Hematopoietic multipotent progenitor cell treated with erythropoietin and hydrocortisone succinate and interleukin-3 and kit ligand, for 8 days (in vitro differentiated cells): Measurements from ENCODE around the gene CDR2.
"Not testable (repeated sequence)": the region's sequence is repeated elsewhere in the genome, so short reads cannot be mapped to it uniquely, and the experiment has no call there.

Experiments used
- DNase-seq: peaks from one replicate; pipeline ENCODE4 v3.0.0-alpha.2; 2015

CDR2 gene

DNA sequence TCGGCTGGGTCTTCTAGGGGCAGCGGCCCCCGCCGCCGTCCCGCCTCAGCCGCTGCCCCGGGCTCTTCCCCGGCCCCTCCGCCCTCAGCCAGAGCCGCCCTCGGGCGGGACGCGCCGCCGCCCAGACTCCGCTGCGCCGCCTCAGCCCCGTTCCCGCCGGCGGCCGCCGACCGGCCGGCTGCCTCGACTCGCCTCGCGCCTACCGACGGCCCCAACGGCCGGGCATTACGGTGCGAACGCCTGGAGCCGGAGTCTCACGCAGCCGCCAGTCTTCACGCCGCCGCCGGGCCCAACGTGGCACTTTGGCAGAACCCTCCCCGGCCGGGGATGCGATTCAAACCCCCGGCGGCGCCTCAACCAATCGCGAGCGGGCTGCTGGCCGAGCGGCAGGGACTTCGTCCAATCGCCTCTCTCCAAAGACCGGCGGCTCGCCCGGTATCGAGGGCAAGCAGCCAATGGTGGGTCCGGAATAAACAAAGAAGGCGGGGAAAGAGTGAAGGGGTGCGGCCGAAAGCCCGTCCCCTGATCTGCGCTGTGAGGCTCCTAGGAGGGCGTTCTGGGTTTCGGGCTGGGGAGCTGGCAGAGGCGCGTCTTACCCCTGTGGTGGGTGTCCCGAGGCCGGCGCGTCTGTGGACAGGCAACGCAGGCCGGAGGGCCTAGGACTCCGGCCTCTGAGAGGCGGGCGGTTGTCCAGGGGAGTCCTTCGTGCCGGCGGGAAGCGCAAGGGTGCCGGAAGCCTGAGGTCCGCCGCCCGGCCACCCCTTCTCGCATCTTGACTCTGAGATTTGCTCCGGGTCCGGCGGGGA is at the start of gene CDR2:
Gene CDR2 (minus strand): TSS at position 309 of the 806 bp plus-strand sequence. CDS start 310 bp downstream, outside the sequence.
- DNase-seq: peak; percentile 97

DNA sequence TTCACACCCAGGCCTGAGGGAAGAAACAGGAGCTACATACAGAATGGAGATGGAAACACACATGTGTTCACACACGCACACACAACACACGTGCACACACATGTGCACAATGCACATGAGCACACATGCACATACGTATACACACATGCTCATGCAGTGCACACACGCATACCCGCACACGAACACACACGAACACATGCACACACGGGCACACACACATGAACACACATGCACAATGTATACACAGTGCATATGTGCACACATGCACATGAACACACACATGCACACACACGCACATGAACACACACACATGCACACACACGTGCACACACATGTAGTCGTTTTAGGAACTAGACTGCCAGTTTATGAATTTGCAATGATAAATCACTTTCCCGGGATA is 49.3 kb upstream of the CDR2 start:
- DNase-seq: no peak

DNA sequence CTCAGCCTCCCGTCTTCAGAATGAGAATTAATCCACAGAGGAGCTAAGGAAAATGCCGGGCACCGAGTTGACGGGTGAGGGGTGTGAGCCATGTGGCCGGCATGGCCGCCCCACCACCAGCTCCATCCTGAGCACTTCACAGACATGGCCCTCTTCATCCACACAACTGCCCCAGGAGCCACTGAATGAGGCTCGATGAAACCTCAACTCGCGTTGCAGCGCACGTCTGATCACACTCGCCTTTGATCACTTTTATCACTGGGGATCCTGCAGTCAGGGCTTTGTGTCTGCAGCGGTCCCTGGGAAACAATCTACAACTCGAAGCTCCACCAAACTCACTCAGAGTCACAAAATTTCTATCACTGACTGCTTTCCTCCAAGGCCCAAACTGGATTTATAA is 46.7 kb upstream of the CDR2 start:
- no peak for DNase-seq

DNA sequence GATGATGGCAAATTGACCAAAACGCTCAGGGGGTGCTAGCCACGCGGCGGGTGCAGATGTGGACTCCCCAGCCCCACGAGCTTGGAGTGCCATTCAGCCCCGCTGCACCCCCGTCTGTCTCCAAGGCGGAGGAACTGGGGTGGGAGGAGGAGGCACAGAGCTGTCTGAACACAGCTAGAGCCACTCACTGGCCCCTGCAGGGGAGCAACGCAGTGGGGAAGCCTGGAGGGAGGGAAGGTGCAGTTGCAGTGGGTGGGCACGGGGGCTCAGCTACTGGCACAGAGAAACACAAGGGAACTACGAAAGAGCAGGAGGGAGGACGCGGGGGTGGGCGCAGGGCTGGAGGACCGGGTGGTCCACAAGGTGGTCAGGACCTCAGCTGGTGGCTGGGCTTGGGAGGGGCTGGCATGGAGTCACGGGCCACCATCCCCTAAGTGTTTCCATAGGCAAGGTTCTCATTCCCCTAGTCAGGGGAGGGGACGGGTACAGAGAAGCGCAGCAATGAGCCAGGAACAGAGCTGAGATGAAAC is 46.3 kb upstream of the CDR2 start:
- no peak for DNase-seq

DNA sequence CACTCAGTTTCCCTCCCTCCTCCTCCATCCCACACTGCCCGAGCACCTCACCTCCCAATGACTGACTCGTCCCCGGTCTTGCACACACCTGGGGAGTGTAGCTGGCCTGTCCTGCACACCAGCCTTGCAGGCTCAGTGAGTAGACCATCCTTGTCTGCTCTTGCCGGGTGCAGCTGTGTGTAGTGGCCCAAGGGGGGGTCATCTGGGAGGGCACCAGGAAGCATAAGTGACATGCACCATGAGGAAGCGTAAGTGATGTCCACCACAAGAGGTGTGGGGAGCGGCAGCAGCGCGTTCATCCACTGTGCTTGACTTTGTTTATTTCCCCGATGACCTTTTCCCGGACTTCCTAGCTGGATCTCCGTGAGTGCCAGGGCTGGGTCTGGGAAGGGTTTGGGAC is 45.5 kb upstream of the CDR2 start:
- DNase-seq: no peak

DNA sequence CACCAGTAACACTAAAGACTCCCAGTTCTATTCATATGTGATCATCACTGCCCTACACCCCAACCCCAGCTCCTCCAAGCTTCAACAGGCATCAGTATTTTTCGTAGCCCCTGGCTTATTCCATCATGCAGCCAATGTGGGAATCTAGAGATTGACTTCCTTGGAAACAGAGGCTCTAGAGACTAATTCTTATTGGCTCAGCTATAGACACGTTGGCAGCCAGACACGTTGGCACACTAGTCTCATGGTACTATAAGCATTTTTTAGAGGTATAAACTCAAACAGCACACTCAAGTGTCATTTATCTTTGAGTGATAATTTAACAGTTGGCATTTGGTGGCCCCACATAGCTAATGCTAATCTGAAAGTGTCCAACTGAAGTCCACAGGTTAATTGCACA is 44.4 kb upstream of the CDR2 start:
- DNase-seq: no peak

DNA sequence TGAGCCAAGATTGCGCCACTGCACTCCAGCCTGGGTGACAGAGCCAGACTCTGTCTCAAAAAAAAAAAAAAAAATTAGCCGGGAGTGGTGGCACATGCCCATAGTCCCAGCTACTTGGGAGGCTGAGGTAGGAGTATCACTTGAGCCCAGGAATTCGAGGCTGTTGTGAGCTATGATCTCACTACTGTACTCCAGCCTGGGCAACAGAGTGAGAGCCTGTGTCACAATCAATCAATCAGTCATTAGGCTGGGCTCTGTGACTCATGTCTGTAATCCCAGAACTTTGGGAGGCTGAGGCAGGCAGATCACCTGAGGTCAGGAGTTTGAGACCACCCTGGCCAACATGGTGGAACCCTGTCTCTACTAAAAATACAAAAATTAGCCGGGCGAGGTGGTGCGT is 43.4 kb upstream of the CDR2 start:
- not testable (repeated sequence) for DNase-seq

DNA sequence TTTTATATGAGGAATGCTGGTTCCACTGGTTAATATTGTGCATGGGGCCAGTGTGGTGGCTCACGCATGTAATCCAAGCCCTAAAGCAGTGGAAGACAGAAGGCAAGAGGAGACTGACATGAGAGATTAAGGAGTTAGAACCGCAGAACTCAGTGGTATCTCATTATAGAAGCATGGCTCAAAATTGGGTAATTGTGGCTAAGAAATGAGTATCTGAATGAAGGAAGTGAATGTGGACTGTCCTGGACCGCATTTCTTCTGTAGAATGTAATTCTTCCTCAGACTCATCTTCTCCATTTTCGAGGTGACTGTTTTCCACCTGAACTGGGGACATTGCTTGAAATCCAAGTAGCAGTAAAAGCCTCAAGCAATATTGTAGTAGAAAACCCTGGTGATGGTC is 42.6 kb upstream of the CDR2 start:
- no peak for DNase-seq

DNA sequence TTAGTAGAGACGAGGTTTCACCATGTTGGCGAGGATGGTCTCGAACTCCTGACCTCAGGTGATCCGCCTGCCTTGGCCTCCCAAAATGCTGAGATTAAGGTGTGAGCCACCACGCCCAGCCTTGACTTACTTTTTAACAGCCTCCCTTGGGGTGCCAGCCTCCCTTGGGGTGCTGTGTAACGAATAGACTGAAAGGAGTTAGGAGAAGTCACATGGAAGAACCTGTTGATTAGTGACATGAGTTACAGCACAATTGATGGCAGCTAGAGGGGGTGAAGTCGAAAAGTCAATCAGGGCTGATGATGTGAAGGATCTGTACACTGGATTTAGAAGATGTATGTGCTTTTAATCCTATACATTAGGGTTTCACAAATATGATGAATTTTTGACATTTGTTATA is 39.4 kb upstream of the CDR2 start:
- no peak for DNase-seq

DNA sequence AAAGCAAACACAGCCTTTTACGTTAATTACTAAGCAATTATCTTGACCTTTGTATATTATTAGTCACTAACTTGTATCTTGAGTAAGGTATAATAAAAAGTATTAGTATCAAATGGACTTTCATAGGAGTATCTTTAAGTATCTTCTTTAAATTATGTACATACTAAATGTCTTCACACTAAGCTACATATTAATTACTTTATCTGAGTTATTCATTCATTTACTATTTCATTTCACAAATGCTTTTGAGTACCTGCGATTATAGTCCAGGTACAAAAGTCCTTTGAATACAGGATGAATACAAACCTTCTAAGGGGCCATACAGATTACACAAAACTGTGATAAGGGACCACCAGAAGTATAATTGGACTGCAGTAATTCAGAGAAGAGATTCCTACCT is 33.1 kb upstream of the CDR2 start:
- DNase-seq: no peak

DNA sequence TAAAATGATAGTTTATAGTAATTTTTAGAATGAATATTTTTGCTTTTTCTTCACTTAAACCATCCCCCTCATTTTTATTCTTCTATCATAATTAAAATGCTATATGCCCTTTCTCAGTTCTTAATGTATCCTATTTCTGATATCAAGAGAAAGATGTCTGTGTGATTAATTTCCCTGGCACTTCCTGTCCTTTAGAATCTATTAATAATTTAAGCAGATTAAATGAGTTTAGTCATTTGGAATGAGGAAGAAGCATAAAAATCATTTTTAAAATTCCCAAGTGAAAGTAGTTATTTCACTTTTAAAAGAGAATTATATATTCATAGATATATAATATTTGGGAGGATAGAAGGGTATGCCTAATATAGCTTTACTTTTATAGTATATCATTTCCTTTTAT is 27.8 kb upstream of the CDR2 start:
- DNase-seq: no peak

DNA sequence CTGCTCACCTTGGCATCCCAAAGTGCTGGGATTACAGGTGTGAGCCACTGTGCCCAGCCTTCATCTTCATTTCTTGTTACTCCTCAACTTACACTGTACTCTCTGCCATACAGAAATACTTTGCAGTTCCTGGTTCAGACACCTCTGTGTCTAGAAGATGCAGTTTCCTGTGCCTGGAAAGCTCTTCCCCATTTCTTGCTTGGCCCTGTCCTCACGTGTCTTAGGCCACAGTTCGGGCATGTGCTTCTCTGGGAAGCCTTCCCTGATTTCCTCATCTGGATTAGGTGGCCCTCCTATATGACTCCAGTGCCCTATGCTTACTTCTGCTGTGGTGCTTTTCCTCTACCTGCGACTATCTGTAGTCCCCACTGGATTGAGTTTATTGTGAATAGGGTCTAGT is 26.5 kb upstream of the CDR2 start:
- no peak for DNase-seq

DNA sequence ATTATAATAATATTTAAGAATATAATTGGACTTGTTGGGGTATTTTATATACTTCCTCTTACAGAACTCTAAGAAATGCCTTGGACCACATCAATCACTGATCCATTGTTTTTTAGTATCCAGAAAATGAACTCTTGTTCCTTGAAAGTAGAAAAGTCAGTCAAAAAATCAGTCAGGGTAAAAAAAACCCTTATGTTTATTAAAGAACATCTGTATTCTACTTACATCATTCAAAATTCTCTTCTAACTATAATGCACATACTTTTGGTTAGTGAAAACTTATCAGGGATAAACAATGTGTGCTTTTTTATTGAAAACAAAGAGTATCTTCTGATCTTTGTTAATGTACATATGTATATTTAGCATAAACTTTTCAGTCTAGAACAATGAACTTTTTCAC is 23.5 kb upstream of the CDR2 start:
- no peak for DNase-seq

DNA sequence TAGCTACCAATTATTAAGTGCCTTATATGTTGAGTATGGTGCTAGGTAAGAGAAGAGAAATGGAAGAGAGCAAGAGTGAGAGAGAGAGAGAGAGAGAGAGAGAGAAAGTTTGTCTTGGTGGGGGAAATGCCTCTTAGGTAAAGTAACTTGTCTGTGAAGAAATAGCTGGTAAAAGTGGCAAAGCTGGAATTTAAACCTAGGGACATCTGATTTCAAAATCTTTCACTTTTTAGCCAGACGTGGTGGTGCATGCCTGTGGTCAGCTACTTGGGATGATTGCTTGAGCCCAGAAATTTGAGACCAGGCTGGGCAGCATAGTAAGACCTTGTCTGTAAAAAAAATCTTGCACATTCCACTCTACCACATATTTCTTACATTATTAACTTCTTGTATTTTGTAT is 23.0 kb upstream of the CDR2 start:
- no peak for DNase-seq

DNA sequence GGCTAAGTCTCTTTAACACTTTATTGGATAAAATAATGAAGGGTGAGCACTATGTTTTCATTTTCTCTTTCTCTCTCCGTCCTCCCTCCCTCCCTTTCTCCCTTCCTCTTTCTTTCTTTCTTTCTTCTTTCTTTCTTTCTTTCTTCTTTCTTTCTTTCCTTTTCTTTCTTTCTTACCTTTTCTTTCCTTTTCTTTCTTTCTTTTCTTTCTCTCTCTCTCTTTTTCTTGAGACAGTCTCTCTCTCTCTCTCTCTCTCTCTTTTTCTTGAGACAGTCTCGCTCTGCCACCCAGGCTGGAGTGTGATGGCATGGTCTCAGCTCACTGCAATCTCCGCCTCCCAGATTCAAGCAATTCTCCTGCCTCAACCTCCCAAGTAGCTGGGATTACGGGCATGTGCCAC is 21.5 kb upstream of the CDR2 start:
- no peak for DNase-seq

DNA sequence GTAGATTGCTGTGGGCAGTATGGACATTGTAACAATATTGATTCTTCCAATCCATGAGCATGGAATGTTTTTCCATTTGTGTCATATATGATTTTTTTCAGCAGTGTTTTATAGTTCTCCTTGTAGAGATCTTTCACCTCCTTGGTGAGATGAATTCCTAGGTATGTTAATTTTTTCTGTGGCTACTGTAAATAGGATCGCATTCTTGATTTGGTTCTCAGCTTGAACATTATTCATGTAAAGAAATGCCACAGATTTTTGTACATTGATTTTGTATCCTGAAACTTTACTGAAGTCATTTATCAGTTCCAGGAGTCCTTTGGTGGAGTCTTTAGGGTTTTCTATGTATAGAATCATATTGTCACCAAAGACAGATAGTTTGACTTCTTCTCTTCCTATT is 19.7 kb upstream of the CDR2 start:
- no peak for DNase-seq

DNA sequence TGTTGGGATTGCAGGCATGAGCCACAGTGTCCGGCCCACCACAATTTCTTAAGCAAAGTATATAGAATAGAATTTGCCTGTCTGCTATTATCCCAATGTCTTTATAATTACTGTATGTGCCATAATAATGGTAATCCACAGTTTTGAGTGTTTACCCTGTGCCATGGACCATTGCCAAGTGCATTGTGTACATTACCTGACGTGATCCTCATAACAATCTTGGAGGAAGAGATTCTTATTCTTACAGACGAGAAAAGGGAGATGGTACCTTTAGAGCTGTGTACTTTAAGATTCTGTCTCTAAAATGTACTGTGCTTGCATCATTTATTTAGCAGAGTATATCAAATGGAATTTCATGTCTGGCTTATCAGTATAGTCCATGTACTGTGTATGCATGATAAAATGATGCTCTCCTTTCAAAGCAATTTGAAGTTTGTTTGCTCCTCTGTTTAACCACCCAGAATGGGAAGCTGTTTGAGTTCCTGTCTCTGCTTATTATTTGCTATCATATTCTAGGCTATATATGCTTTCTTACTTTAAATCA is 13.8 kb upstream of the CDR2 start:
- peak; percentile 66 for DNase-seq

DNA sequence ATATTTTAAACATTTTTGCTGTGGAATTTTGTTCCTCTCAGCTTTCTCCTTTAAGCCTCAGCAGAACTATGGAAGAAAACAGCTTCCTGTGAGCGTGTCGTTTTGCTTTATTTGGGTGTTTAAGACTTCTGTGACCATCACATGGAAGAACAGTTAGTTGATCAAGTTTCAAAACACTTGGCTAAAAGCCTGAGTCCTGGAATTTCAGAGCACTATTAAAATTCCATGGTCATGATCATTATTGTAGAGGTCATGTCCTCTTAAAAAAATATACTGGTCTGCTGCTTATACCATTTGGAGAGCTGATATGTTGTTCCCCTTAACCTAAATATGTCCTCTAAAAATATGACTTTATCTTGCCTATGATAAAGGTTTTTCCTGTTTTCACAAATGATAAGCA is 12.6 kb upstream of the CDR2 start:
- DNase-seq: no peak

DNA sequence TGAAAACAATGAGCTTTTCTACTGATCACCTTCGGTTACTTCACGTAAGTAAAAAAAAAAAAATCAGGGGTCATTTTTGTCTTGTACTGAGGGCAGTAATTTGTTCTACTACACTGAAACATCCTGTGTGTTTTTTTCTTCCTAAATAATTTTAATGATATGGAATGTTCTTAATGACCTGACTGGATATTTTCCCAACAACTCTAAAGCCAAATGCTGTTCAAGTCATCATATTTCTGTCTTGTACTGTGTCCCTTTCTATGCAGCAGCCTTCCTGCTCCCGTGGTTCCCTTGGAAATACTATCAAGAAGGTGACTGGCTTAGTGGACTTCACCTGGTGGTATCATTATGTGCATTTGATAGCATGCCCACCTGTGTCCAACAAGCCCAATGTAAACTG is 10.8 kb upstream of the CDR2 start:
- no peak for DNase-seq

DNA sequence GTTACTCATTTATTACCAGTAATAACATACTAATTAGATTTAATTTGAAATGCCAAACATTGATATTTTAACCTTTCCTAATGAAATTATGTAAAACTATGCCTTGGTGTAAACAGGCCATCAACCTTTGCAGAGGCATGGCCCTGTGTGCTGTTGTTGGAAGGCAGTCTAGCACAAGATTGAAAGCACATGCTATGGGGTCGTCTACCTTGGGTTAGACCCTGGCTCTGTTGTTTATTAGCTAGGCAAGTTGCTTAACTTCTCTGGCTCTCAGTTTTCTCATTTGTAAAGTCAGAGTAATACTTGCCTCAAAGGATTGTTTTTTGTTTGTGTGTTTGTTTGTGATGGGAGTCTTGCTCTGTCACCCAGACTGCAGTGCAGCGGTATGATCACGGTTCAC is 9.4 kb upstream of the CDR2 start:
- DNase-seq: no peak

DNA sequence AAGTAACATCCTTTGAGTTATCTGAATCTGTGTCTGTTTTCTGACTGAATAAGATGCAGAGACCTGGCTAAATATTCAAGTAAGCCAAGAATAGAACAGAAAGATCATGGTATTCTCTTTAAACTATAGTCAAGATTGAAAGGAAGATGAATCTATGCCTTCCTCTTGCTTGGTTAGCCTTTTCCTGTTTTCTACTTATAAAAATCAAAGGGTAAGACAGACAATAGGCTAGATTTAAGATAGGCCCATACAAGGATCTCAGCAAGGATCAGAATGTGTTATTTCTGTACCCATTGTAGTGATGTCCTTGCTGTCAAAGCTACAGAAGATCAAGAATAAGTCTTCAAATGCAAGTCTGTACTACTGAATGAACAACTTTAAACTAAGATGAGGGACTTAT is 7.0 kb upstream of the CDR2 start:
- no peak for DNase-seq

DNA sequence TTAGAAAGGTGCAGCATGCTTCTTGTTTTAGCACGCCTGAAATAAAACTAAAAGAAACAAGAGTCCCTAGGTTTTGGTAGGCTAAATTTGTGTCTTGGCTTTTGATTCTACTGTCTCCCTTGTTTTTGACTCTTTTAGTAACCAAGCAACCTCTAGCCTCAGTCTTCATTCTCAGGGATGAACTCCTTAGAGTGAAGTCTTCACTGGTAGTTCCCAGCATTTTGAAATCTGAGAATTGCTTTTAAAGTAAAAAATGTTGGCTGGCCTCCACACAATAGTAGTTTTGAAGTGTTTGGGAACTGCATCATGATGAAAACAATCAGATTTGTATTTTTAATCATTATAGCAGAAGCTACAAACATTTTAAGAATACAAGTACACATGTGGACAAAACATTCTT is 6.1 kb upstream of the CDR2 start:
- no peak for DNase-seq

DNA sequence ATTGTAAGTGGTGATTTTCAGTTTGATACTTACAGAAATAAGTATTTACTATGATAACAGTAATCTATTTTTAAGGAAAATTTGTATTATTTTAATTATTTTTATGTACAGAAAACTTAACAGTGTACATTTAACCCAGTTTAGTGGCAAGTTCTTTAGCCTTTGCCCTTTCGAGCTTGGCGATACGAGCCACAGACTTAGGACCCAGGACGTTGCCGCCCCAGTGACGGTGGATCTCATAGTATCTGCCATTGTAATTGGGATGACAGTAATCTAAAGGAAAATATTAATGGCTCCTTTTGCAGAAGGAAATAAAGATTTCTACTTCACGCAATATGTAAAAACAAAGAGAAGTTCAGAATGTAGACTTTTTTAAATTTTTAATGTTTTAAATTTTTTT is 5.2 kb upstream of the CDR2 start:
- no peak for DNase-seq

DNA sequence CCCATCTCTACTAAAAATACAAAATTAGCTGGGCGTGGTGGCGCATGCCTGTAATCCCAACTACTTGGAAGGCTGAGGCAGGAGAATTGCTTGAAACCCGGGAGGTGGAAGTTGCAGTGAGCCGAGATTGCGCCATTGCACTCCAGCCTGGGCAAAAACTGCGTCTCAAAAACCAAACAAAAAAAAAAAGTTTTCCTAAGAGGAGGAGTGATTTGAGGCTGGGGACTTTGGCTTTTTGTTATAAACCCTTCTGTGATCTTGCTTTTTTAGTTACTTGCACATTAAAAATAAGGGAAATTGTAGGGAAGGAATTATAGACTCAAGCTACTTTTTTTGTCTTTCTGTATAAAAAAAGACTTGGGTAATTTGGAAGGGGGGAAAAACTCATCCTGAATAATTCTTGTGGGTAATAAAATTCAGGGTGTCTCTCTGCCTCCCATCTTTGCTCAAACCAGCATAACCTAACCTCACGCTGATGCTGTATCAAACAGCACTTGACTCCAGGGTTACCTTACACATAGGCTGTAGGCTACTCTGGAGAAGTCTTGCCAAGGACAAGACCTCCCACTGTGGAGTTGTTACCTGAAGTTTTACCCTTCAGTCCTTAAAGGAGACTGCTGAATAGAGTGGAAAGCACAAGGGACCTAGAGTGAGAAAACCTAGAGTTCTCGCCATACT is 1.7 kb upstream of the CDR2 start:
- DNase-seq: no peak
